ENCODE measurements around the gene ATP12A. TPM values are rescaled to one million over a fixed set of nuclear protein-coding genes. Genes with fewer than 3 reads are reported as not detected.

The ATP12A gene
- total RNA-seq, 6 experiments from 2014 or later, result not detected

DNA sequence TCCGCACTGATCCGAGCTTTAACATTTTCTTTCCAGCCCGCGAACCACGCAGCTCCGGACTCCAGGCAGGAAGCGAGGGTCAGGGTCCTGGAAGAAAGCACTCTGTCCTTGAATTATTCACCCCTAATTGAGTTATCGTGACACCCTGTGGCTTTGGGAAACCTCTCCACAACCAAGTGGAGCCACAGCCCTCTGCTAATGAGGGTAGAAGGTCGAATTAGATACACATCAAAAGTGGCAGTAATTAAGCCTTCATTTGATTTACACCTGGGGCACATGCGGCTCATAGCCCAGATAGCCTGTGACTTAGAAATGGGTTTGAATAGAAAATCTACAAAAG, 67.8 kb downstream of the ATP12A start:
- Mint-ChIP-seq H3K4me1 (ENCODE audit: low read depth) (no peaks in the 10 kb centered on the region), H3K27me3 (ENCODE audit: insufficient read depth) (peaks cover 26% of the 10 kb centered on the region), H3K36me3 (ENCODE audit: low read depth) (no peaks in the 10 kb centered on the region), H3K9me3 (no peaks in the 10 kb centered on the region), H3K27ac (no peak overlapping the region), H3K4me3 (no peak overlapping the region)
- TF ChIP-seq, protein P1, sequence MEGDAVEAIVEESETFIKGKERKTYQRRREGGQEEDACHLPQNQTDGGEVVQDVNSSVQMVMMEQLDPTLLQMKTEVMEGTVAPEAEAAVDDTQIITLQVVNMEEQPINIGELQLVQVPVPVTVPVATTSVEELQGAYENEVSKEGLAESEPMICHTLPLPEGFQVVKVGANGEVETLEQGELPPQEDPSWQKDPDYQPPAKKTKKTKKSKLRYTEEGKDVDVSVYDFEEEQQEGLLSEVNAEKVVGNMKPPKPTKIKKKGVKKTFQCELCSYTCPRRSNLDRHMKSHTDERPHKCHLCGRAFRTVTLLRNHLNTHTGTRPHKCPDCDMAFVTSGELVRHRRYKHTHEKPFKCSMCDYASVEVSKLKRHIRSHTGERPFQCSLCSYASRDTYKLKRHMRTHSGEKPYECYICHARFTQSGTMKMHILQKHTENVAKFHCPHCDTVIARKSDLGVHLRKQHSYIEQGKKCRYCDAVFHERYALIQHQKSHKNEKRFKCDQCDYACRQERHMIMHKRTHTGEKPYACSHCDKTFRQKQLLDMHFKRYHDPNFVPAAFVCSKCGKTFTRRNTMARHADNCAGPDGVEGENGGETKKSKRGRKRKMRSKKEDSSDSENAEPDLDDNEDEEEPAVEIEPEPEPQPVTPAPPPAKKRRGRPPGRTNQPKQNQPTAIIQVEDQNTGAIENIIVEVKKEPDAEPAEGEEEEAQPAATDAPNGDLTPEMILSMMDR (IDR thresholded peaks at IDR 0.05), result no peak
- no peak for DNase-seq

DNA sequence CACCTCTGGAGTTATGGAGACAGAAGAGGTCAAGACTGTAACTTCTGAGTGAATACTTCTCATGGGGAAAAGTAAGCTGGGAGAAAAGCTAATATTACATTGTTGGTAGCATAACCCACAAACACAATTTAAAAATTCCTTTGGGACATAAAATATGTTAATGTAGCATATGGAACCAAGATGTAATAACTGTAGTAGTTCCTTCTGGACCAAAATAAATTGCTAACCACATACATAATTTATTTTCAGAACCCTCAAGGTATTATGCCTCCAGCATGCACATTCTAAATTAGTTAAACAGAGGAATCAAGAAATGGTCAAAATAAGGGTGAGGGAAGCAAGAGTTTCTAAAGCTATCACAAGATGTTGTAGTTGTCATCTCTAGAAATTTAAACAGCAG, 79.0 kb downstream of the ATP12A start:
- Mint-ChIP-seq H3K9me3 (no peaks in the 10 kb centered on the region), H3K4me1 (ENCODE audit: low read depth) (no peaks in the 10 kb centered on the region), H3K27ac (no peak overlapping the region), H3K27me3 (ENCODE audit: insufficient read depth) (peaks cover 1% of the 10 kb centered on the region), H3K4me3 (no peak overlapping the region), H3K36me3 (ENCODE audit: low read depth) (no peaks in the 10 kb centered on the region)
- TF ChIP-seq, protein P1 (IDR thresholded peaks at IDR 0.05), result no peak
- no peak for DNase-seq

Other genes starting within 250 kb of the ATP12A start
- gene PARP4, start 167.6 kb upstream of the ATP12A start, total RNA-seq (2021; fragmentation: NEBNext Ultra II Directional; extraction: Animal tissue kit (Norgen Biotek cat#: 25700)), result 10 to 100 TPM; 38.0 to 48.5 (median 43.1) TPM
- not detected for gene RNF17, start 83.8 kb downstream of the ATP12A start, total RNA-seq (2021; fragmentation: NEBNext Ultra II Directional; extraction: Animal tissue kit (Norgen Biotek cat#: 25700))